OCI-LY7 (cell line): ENCODE results near the gene RNF40. TPM values are rescaled to one million over a fixed set of nuclear protein-coding genes. Genes with fewer than 3 reads are reported as not detected.

Experiments used
- Bru-seq: library from RNA; stranded (reverse); fragments of 400-500 nt; gene quantifications from one replicate; lab custom pipeline; 2021; lab: Mats Ljungman, UMichigan
- BruChase-seq, 2 experiments: library from RNA; stranded (reverse); fragments of 400-500 nt; gene quantifications; one replicate each; lab custom pipeline; 2021; lab: Mats Ljungman, UMichigan
- BruUV-seq: library from RNA; stranded (reverse); fragments of 400-500 nt; replicated peaks from 2 replicates; lab custom pipeline; 2021; lab: Mats Ljungman, UMichigan
- CTCF ChIA-PET: fragments of 300-600 bp; sonication (Branson Sonifier 250); formaldehyde crosslinking; loops from one replicate; lab custom pipeline; 2022; ENCODE audit warnings: antibody characterized with exemption; ENCODE audit not compliant: unreplicated experiment; lab: Charles Lee
- POLR2A ChIA-PET: fragments of 300-600 bp; sonication (Branson Sonifier 250); formaldehyde crosslinking; loops from one replicate; lab custom pipeline; 2022; ENCODE audit warnings: antibody characterized with exemption; lab: Charles Lee
- DNase-seq: peaks from one replicate; pipeline ENCODE4 v3.0.0-alpha.2; 2015; ENCODE audit warnings: low spot score
- H2AFZ ChIP-seq: fragments of 200-600 bp; sonication (generic), shearing (Covaris generic); 2 replicates; pipeline ENCODE4 v1.6.1; 2014; ENCODE audit warnings: mild to moderate bottlenecking, antibody characterized with exemption, low read length, moderate library complexity
- H3K27ac ChIP-seq: fragments of 200-600 bp; sonication (generic); 2 replicates; pipeline ENCODE4 v1.5.1; 2014; ENCODE audit warnings: mixed run types, low read depth, mild to moderate bottlenecking, moderate library complexity, low read length, inconsistent platforms; ENCODE audit not compliant: poor library complexity, severe bottlenecking
- H3K36me3 ChIP-seq: fragments of 200-600 bp; sonication (generic); 2 replicates; pipeline ENCODE4 v1.6.1; 2014; ENCODE audit warnings: mild to moderate bottlenecking, antibody characterized with exemption, low read length, moderate library complexity, mixed read lengths; ENCODE audit not compliant: insufficient read depth
- H3K4me1 ChIP-seq: fragments of 200-600 bp; sonication (generic); 2 replicates; pipeline ENCODE4 v1.5.1; 2014; ENCODE audit warnings: mild to moderate bottlenecking, low read length; ENCODE audit not compliant: insufficient read depth, poor library complexity, severe bottlenecking
- H3K4me2 ChIP-seq: fragments of 200-600 bp; sonication (generic); 2 replicates; pipeline ENCODE4 v1.6.1; 2014; ENCODE audit warnings: mild to moderate bottlenecking, low read length
- H3K4me3 ChIP-seq: fragments of 200-600 bp; sonication (generic); 2 replicates; pipeline ENCODE4 v1.5.1; 2014; ENCODE audit warnings: mild to moderate bottlenecking, low read depth, low read length; ENCODE audit not compliant: poor library complexity, severe bottlenecking
- H3K79me2 ChIP-seq: fragments of 200-600 bp; sonication (generic); 2 replicates; pipeline ENCODE4 v1.6.1; 2016; ENCODE audit warnings: low read depth, mild to moderate bottlenecking, low read length, moderate library complexity, mixed read lengths; ENCODE audit not compliant: insufficient read depth
- H3K9me2 ChIP-seq: fragments of 200-600 bp; sonication (generic); 2 replicates; pipeline ENCODE4 v1.6.1; 2016; ENCODE audit warnings: mild to moderate bottlenecking, low read length, mixed read lengths; ENCODE audit not compliant: insufficient read depth
- H3K9me3 ChIP-seq: fragments of 200-600 bp; sonication (generic); 2 replicates; pipeline ENCODE4 v1.6.1; 2014; ENCODE audit warnings: mild to moderate bottlenecking, mixed run types, low read length, mixed read lengths
- H4K20me1 ChIP-seq: fragments of 200-600 bp; sonication (generic); 2 replicates; pipeline ENCODE4 v1.6.1; 2014; ENCODE audit warnings: mild to moderate bottlenecking, antibody characterized with exemption, low read length, moderate library complexity, mixed read lengths; ENCODE audit not compliant: insufficient read depth
- EZH2phosphoT487 ChIP-seq: fragments of 200-600 bp; sonication (generic); IDR thresholded peaks from 2 replicates; pipeline ENCODE4 v1.6.1; 2018; ENCODE audit warnings: low read depth, borderline replicate concordance, mild to moderate bottlenecking, mixed run types, antibody characterized with exemption, low read length, moderate library complexity, mixed read lengths
- intact Hi-C: fragments of 100-400 bp; cut with micrococcal nuclease; formaldehyde crosslinking; loops from one replicate; pipeline ENCODE4 v1.10.0; 2022; ENCODE audit not compliant: unreplicated experiment
- long read RNA-seq: library from polyadenylated mRNA; stranded (forward); transcript quantifications from one replicate; pipeline ENCODE4 v2.0.0, GENCODE V29; 2022
- total RNA-seq, 2 experiments: library from RNA; depleted of rRNA in 1 of 2; stranded (reverse); fragments of >200 nt in 1 of 2; shearing (Covaris generic) in 1 of 2; gene quantifications; 2 replicates each; pipeline ENCODE4 v1.2.3, GENCODE V29; 2014 to 2022
- TF ChIP-seq, protein P1 (sequence below): fragments of 200-600 bp; sonication (generic); conservative IDR thresholded peaks from 2 replicates; pipeline ENCODE4 v1.5.1; 2014; ENCODE audit warnings: mild to moderate bottlenecking, antibody characterized with exemption, low read length, moderate library complexity, mixed read lengths

RNF40 gene
- total RNA-seq (2014; rRNA removed; shearing (Covaris generic)), result 54.8 and 70.5 TPM in 2 replicates
- 108 and 120 TPM in 2 replicates for total RNA-seq (2022)
- percentile 67 among the genes with signal in this experiment for Bru-seq, nascent RNA
- percentile 80 among the genes with signal in this experiment for BruChase-seq, experiment 1, labeled RNA remaining after a 6-hour chase
- percentile 86 among the genes with signal in this experiment for BruChase-seq, experiment 2, labeled RNA remaining after a 2-hour chase
- long read RNA-seq, full-length matches to known transcripts, result 52 of 154 reads
- long read RNA-seq, partial matches to known transcripts, result 60 of 154 reads
- long read RNA-seq, other reads (novel, unspliced or antisense), result 42 of 154 reads

DNA sequence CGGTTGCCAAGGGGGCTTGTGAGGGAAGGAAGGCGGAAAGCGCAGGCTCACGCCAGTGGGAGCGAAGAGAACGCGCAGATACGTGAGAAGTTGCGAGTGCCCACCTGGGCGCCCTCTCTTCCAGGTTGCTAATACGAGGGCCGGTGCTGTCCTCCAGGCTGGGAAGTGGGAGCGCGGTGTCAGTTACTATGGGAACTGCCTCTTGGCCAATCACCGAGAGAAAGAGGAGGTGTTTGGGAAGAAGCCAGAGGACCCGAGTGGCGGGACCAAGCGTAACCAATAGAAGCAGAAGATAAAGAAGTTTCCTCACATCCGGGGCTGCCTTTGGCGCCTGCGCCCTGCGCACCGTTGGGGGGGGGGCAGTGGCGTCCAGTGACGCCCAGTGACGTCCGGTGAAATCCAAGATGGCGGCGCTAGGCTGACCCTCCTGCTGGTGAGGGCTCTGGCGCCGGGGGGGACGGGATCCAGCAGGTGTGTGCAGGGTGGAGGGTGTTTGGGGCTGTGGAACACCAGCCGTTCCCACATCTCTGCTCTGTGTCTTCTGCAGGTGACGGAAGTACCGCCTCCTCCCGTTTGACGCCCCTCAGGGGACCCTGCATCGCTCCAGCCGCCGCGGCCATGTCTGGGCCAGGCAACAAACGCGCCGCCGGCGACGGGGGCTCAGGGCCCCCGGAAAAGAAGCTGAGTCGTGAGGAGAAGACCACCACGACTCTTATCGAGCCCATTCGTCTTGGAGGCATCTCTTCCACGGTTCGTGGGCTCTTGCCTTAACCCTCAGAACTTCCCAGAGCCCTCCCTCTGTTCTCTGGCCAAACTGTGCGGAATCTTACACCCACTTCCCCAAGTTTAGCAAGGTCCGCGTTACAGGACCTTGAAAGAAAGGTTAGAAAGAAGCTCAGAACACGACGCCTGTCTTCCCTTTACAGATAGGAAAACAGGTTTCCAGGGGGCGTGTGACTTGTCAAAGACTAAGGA, at the start of gene RNF40, which contains the start of gene CFAP119:
Gene RNF40, plus strand, starts transcription at position 395 of the 975 bp plus-strand sequence. Its CDS starts 224 bp downstream, at position 619.
Gene CFAP119, minus strand, starts transcription at position 135 of the 975 bp plus-strand sequence. CDS start 314 bp downstream, outside the sequence.
- peak; percentile 93 for DNase-seq
- Histone ChIP-seq H3K4me2 (peak within 1 kb of the TSS; percentile 95), H3K27ac (peak within 1 kb of the TSS; percentile 57), H2AFZ (peak within 1 kb of the TSS; percentile 65; the same call in 1 of the 2 replicates), H3K4me1 (peaks cover 50% of the 10 kb centered on the region), H3K79me2 (peaks cover 20% of the 10 kb centered on the region; the same call in 1 of the 2 replicates), H3K4me3 (peak within 1 kb of the TSS; percentile 84), H3K36me3 (peaks cover 70% of the 10 kb centered on the region), H3K9me2 (no peaks in the 10 kb centered on the region), H4K20me1 (no peaks in the 10 kb centered on the region), H3K9me3 (no peaks in the 10 kb centered on the region)
- ChIA-PET POLR2A (interaction anchor here (0.6 to 1.0 kb wide), 2 partner anchors 14 to 107 kb away, joined by 4 to 5 read pairs; partner anchors contain the start of gene PHKG2), CTCF (no interaction called here)
- BruUV-seq, result TSS peak; percentile 82
- TF ChIP-seq EZH2phosphoT487, result no peak
- TF ChIP-seq, protein P1, sequence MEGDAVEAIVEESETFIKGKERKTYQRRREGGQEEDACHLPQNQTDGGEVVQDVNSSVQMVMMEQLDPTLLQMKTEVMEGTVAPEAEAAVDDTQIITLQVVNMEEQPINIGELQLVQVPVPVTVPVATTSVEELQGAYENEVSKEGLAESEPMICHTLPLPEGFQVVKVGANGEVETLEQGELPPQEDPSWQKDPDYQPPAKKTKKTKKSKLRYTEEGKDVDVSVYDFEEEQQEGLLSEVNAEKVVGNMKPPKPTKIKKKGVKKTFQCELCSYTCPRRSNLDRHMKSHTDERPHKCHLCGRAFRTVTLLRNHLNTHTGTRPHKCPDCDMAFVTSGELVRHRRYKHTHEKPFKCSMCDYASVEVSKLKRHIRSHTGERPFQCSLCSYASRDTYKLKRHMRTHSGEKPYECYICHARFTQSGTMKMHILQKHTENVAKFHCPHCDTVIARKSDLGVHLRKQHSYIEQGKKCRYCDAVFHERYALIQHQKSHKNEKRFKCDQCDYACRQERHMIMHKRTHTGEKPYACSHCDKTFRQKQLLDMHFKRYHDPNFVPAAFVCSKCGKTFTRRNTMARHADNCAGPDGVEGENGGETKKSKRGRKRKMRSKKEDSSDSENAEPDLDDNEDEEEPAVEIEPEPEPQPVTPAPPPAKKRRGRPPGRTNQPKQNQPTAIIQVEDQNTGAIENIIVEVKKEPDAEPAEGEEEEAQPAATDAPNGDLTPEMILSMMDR, result no peak
- intact Hi-C loops, result loop anchor here (1.0 to 2.0 kb wide), 3 partner anchors 13 to 160 kb away; partner anchors contain the start of genes FBRS and PHKG2

DNA sequence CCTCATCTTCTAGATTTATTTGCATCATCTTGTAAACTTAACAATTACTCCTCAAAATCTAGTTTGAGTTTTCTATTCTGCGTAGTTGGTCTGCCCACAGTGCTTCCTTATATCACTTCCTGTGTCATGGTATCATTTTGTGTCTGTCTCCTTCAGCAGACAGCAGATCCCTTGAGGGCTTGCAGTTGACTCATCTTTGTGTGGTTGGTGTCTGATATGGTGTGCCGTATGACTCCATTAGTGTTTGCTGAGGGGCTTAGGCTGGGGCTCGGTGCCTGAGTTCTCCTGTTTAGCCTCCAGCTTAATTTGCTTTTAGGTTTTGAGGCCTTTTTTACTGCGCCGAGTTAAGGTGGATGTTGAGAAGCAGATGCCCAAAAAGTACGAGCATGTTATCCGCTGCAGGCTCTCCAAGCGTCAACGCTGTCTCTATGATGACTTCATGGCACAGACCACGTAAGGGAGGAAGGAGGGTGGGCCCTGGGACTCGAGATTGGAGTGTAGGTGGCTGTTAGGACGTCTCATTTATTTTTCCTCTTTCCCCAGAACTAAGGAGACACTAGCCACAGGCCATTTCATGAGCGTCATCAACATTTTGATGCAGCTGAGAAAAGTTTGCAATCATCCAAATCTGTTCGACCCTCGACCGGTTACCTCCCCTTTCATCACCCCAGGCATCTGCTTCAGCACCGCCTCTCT, 46.2 kb upstream of the RNF40 start:
- H3K9me2 ChIP-seq, result no peaks in the 10 kb centered on the region
- no peak for TF ChIP-seq EZH2phosphoT487
- TF ChIP-seq, protein P1, result no peak
- no TSS peak for BruUV-seq
- ChIA-PET CTCF (no interaction called here), POLR2A (no interaction called here)
- DNase-seq, result no peak
- no peak overlapping the region for H2AFZ ChIP-seq
- 0 out of 2 replicates have a peak, but pooled peaks cover 10% of the 10 kb centered on the region for H3K79me2 ChIP-seq
- peaks cover 92% of the 10 kb centered on the region for H3K36me3 ChIP-seq
- no peaks in the 10 kb centered on the region for H3K9me3 ChIP-seq
- H3K4me1 ChIP-seq, result no peaks in the 10 kb centered on the region
- intact Hi-C loops, result no loop called here
- H3K27ac ChIP-seq, result no peak overlapping the region
- H3K4me3 ChIP-seq, result no peak overlapping the region
- no peak overlapping the region for H3K4me2 ChIP-seq
- no peaks in the 10 kb centered on the region for H4K20me1 ChIP-seq
